ENCODE data around the gene NADK.

NADK gene

DNA sequence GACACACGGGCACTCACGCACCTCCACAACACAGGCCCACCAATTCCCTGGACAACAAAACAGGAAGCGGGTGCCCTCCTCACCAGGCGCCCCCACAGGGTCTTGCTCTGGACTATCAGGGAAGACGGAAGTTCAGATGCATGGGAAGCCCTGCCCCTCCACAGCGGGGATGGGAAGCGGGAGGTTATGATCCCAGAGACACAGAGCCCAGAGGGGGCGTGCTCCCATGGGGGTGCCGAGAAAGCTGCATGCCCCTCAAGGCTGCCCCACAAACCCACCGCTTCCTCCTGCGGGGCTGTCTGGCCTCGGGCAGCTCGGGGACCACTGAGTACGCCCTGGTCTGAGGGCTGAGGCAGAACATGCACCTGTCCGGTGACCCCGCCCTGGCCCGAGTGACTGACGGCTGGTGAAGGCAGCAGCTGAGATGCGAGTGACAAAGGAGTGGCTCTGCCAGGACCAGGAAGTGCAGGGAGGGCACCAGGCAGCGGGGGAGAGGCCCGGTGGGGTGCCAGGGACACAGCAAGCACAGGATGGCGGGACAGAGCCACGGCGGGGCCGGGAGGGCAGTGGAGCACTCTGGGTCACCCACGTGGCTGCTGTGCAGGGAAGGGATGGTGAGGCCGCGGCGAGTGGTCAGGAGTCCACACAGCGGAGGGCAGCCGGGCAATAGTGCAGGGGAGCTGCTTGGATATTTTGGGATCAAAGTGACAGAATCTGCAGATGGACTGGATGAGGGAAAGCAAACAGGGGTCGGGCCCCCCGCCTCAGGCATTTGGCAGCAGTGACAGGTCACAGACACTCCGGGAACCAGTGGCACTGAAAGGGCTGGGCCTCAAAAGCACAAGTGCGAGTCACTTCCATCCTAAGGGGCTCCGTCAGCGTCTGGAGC lies 18.6 kb downstream of the NADK start:
- no peak overlapping the region for H3K4me3 ChIP-seq (ENCODE audit: low read depth in 1 of 2, low read length in 2 of 2)
- H3K9ac ChIP-seq (ENCODE audit: low read length): no peak overlapping the region
- H3K27me3 ChIP-seq (ENCODE audit: control insufficient read depth in 1 of 2, insufficient read depth in 2 of 2, low read length in 2 of 2): no peaks in the 10 kb centered on the region
- H3K36me3 ChIP-seq (ENCODE audit: insufficient read depth, low read length): peaks cover 56% of the 10 kb centered on the region
- no peak overlapping the region for H3K27ac ChIP-seq (ENCODE audit: low read depth, low read length)
- no peaks in the 10 kb centered on the region for H3K4me1 ChIP-seq (ENCODE audit: insufficient read depth, low read length)
- no peaks in the 10 kb centered on the region for H3K9me3 ChIP-seq (ENCODE audit: low read length)

DNA sequence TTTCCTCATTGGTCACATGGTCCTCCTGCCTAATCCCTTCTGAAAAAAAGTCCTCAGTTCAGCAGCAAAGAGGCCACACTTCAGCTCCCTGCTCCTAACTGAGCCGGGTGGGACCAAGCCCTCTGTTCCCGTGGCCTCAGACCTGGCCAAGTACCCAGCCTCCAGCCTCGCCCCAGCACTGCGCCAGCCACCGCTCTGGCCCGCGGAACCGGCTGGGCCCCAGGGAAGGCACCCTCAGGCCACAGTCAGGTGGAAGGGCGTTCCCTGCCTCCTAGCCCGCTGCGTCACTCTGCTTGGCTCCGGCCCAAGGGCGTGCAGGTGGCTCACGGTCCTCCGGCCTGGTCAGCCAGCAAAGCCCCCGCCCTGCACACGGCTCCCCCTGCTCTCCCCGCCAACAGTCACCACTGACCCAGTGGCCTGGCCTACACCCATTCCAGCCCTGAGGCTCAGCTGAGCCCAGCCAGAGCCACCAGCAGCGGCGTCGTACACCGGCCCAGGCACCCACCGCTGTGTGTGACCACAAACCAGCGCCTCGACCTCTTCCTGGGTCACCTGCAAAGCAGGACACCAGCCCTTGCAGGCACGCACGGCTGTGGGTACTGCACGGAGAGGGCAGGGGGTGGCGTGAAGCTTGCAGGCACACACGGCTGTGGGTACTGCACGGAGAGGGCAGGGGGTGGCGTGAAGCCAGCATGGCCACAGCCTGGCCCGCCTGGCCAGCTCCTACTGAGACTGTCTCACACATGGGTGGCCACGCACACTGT lies 19.4 kb downstream of the NADK start:
- no peak overlapping the region for H3K9ac ChIP-seq (ENCODE audit: low read length)
- H3K4me1 ChIP-seq (ENCODE audit: insufficient read depth, low read length): no peaks in the 10 kb centered on the region
- no peaks in the 10 kb centered on the region for H3K27me3 ChIP-seq (ENCODE audit: control insufficient read depth in 1 of 2, insufficient read depth in 2 of 2, low read length in 2 of 2)
- H3K36me3 ChIP-seq (ENCODE audit: insufficient read depth, low read length): peaks cover 59% of the 10 kb centered on the region
- no peaks in the 10 kb centered on the region for H3K9me3 ChIP-seq (ENCODE audit: low read length)
- H3K27ac ChIP-seq (ENCODE audit: low read depth, low read length): no peak overlapping the region
- H3K4me3 ChIP-seq (ENCODE audit: low read depth in 1 of 2, low read length in 2 of 2): no peak overlapping the region

DNA sequence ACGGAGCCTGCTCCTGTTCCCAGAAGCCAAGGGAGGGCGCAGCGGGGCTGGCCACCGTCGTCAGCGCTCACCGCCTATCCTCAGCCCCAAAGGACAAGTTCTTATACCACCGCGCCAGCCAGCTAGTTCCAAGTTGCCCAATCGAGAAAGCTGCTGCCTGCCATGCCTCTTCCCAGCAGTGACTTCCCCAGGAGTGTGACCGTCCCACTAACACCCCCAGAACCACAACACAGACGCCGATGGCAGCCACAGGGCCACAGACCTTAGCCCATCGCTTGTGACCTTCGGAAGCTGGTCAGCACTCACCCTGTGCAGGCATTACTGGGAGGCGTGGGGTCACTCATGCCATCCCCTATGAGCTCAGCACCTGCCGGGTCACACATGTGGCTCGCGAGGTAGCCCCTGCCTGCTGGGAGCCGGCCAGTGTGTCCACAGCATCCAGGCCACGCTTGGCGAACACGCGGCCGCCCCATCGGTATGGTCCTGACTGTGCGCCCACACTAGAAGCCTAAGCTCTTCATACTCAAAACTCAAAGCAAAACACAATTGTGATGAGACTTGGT lies 20.1 kb downstream of the NADK start:
- H3K4me3 ChIP-seq (ENCODE audit: low read depth in 1 of 2, low read length in 2 of 2): no peak overlapping the region
- H3K27ac ChIP-seq (ENCODE audit: low read depth, low read length): no peak overlapping the region
- no peak overlapping the region for H3K9ac ChIP-seq (ENCODE audit: low read length)
- no peaks in the 10 kb centered on the region for H3K4me1 ChIP-seq (ENCODE audit: insufficient read depth, low read length)
- H3K36me3 ChIP-seq (ENCODE audit: insufficient read depth, low read length): peaks cover 62% of the 10 kb centered on the region
- no peaks in the 10 kb centered on the region for H3K9me3 ChIP-seq (ENCODE audit: low read length)
- no peaks in the 10 kb centered on the region for H3K27me3 ChIP-seq (ENCODE audit: control insufficient read depth in 1 of 2, insufficient read depth in 2 of 2, low read length in 2 of 2)

DNA sequence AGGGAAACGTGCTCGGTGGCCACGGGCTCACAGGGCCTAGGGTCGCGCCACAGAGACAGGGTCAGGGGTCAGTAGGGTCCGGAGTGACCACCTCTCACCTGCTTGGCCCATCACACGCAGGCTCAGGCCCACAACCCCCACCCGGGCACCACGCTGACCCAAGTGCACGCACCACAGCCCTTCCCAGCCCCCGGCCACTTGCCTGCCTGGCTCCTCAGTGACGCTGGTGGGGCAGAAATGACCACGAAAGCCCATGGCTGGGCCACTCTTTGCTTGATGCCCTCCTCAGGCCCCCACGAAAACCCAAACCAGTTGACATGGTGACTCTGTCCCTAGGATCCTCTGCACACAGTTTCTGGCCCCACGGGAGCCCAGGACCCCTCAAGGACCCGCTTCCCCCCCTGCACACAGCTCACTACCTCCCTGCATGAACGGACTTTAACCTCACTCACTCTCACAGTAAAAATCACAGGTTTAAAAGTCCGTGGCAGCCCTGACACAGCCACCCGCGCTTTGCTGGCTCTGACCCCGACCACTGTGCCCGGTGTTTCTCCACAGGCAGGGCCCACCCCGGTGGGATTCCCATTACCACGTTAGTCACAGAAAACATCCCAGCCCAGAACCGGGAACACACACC lies 20.7 kb downstream of the NADK start:
- no peak overlapping the region for H3K9ac ChIP-seq (ENCODE audit: low read length)
- H3K27me3 ChIP-seq (ENCODE audit: control insufficient read depth in 1 of 2, insufficient read depth in 2 of 2, low read length in 2 of 2): no peaks in the 10 kb centered on the region
- H3K9me3 ChIP-seq (ENCODE audit: low read length): no peaks in the 10 kb centered on the region
- peaks cover 62% of the 10 kb centered on the region for H3K36me3 ChIP-seq (ENCODE audit: insufficient read depth, low read length)
- H3K4me3 ChIP-seq (ENCODE audit: low read depth in 1 of 2, low read length in 2 of 2): no peak overlapping the region
- H3K27ac ChIP-seq (ENCODE audit: low read depth, low read length): no peak overlapping the region
- no peaks in the 10 kb centered on the region for H3K4me1 ChIP-seq (ENCODE audit: insufficient read depth, low read length)

DNA sequence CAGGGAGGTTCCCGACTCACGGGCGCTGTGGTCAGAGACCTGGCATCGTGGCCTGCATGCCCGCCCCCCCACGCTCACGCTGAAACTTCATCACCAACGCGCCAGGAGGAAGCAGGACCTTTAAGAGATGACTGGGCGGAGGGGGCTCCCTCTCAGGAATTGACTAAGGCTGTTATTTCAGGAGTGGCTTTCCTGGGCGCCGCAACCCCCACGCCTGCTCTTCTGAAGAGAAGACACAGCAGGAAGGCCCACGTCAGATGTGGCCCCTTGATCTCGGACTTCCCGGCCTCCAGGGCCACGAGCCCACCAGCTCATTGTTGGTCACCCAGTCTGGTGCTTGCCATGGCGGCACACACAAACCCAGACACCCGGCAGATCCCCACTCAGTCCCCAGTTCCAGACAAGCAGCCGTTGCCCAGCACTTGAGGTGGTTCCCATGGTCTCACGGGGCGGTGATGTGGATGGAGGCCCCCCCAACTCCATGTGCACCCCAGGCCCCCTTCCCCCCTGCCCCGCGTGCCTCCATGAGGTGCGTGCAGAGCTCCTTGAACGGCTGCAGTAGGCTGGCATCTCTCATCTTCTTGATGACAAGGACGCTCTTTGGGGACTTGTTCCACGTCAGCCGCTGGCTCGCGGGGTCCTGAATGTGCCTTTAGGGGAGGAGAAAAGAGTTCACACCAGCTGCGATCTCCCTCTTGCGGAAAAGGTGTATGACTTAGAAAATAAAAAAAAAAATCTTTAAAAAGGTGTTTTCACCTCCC lies 21.4 kb downstream of the NADK start:
- Histone ChIP-seq H3K9ac (ENCODE audit: low read length) (no peak overlapping the region), H3K4me1 (ENCODE audit: insufficient read depth, low read length) (no peaks in the 10 kb centered on the region), H3K36me3 (ENCODE audit: insufficient read depth, low read length) (peaks cover 56% of the 10 kb centered on the region), H3K27ac (ENCODE audit: low read depth, low read length) (no peak overlapping the region), H3K27me3 (ENCODE audit: control insufficient read depth in 1 of 2, insufficient read depth in 2 of 2, low read length in 2 of 2) (no peaks in the 10 kb centered on the region), H3K9me3 (ENCODE audit: low read length) (no peaks in the 10 kb centered on the region), H3K4me3 (ENCODE audit: low read depth in 1 of 2, low read length in 2 of 2) (no peak overlapping the region)

DNA sequence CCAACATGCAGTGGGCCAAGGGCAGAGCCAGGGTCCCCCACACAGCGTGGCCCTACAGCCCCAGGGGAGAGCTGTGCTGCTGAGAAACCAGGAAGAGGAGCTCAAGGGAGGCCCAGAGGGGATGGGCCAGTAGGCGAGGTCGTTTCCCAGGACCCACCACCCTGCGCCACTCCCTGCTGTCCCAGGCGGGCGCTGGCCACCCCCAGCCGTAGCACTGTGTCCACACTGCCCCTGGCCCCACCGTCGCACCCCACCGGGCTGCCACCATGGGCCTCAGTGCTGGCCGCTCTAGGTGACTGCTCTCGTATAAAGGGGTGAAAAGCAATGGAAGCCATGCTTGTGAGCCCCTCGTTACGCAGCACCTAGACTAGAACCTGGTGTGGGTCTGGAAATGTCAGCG lies 22.4 kb downstream of the NADK start:
- Histone ChIP-seq H3K9ac (ENCODE audit: low read length) (no peak overlapping the region), H3K27me3 (ENCODE audit: control insufficient read depth in 1 of 2, insufficient read depth in 2 of 2, low read length in 2 of 2) (no peaks in the 10 kb centered on the region), H3K4me1 (ENCODE audit: insufficient read depth, low read length) (no peaks in the 10 kb centered on the region), H3K36me3 (ENCODE audit: insufficient read depth, low read length) (peaks cover 48% of the 10 kb centered on the region), H3K4me3 (ENCODE audit: low read depth in 1 of 2, low read length in 2 of 2) (no peak overlapping the region), H3K27ac (ENCODE audit: low read depth, low read length) (no peak overlapping the region), H3K9me3 (ENCODE audit: low read length) (no peaks in the 10 kb centered on the region)

DNA sequence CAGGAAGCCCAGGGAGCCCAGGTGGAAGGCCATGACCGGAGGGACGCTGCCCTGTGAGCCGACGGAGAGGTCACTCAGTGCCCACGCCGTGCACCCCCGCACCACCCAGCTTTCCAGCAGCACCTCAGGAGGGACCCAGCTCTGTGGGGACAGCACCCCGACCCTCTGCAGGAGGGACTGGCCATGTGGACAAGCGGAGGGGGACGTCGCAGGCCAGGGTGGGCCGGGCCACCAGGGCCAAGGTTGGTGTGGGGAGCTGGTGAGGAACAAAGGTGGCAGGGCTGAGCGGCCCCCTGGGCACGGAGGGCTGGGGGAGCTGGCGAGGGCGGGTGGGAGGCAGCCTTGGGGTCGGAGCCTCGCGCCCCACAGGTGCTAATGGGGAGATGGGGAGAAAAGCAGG lies 22.8 kb downstream of the NADK start:
- peaks cover 44% of the 10 kb centered on the region for H3K36me3 ChIP-seq (ENCODE audit: insufficient read depth, low read length)
- H3K27me3 ChIP-seq (ENCODE audit: control insufficient read depth in 1 of 2, insufficient read depth in 2 of 2, low read length in 2 of 2): no peaks in the 10 kb centered on the region
- no peaks in the 10 kb centered on the region for H3K4me1 ChIP-seq (ENCODE audit: insufficient read depth, low read length)
- no peak overlapping the region for H3K9ac ChIP-seq (ENCODE audit: low read length)
- H3K4me3 ChIP-seq (ENCODE audit: low read depth in 1 of 2, low read length in 2 of 2): no peak overlapping the region
- no peaks in the 10 kb centered on the region for H3K9me3 ChIP-seq (ENCODE audit: low read length)
- H3K27ac ChIP-seq (ENCODE audit: low read depth, low read length): no peak overlapping the region

DNA sequence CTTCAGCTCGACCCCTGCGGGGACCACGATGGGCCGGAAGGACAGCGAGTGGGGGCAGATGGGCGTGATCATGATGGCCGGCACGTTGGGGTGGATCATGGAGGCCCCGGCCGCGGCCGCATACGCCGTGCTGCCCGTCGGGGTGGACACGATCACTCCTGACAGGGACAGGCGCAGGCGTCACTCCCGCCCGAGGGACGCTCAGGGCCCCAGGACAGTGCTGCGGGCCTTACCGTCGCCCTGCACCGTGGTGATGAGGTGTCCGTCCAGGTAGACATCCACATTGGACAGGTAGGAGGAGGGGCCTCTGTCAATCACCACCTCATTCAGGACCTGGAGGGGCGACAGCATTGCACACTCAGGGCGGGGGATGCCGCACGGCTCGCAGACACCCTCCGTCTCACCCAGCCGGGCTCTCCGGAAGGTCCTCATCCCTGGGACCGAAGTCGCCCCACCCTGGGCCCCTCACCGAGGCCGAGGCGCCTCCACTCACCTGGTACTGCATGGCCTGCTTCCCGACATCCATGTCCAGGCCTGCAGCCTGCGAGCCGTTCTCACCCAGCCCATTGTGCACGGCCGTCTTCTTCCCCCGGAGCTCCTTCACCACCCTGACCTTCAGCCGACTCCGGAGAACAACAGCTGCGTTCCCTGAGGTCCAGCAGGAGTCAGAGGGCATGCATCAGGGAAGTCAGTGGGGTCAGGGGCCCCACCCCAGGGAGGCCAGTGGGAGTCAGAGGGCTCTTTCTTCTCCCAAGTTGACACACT lies 24.0 kb downstream of the NADK start:
- Histone ChIP-seq H3K4me1 (ENCODE audit: insufficient read depth, low read length) (no peaks in the 10 kb centered on the region), H3K9me3 (ENCODE audit: low read length) (no peaks in the 10 kb centered on the region), H3K27ac (ENCODE audit: low read depth, low read length) (no peak overlapping the region), H3K4me3 (ENCODE audit: low read depth in 1 of 2, low read length in 2 of 2) (no peak overlapping the region), H3K9ac (ENCODE audit: low read length) (no peak overlapping the region), H3K27me3 (ENCODE audit: control insufficient read depth in 1 of 2, insufficient read depth in 2 of 2, low read length in 2 of 2) (no peaks in the 10 kb centered on the region), H3K36me3 (ENCODE audit: insufficient read depth, low read length) (peaks cover 32% of the 10 kb centered on the region)

DNA sequence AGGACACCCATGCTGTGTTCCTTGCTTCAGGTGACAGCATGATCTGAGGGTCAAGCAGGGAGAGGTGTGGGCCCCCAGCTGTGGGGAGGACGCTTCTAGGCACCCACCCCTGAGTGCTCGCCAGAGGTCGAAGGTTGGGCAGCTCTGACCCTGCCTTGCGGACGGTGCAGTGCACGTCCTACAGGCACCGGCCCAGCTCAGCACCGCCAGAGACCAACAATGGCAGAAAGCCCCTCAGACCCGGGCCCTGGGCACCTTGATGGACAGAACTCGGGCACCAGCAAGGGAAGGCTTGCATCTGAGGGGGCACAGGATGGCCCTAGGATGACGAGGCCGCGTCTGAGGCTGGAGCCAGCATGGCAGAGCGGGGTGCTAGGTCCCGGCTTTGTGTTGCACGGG lies 24.7 kb downstream of the NADK start:
- H3K4me3 ChIP-seq (ENCODE audit: low read depth in 1 of 2, low read length in 2 of 2): no peak overlapping the region
- H3K4me1 ChIP-seq (ENCODE audit: insufficient read depth, low read length): no peaks in the 10 kb centered on the region
- no peaks in the 10 kb centered on the region for H3K27me3 ChIP-seq (ENCODE audit: control insufficient read depth in 1 of 2, insufficient read depth in 2 of 2, low read length in 2 of 2)
- no peaks in the 10 kb centered on the region for H3K9me3 ChIP-seq (ENCODE audit: low read length)
- H3K36me3 ChIP-seq (ENCODE audit: insufficient read depth, low read length): peaks cover 32% of the 10 kb centered on the region
- no peak overlapping the region for H3K27ac ChIP-seq (ENCODE audit: low read depth, low read length)
- no peak overlapping the region for H3K9ac ChIP-seq (ENCODE audit: low read length)
